GM18909 (cell line): ENCODE results near the gene EML5.

Experiments
- ATAC-seq: cut with Tn5 transposase; IDR thresholded peaks from one replicate; pipeline ENCODE4 v1.9.1; 2021; ENCODE audit warnings: mild to moderate bottlenecking; ENCODE audit not compliant: unreplicated experiment, poor library complexity

EML5 gene

GRCh38 chr14:88628033-88628432 lies 164.7 kb downstream of the EML5 start:
- no peak for ATAC-seq

GRCh38 chr14:88625671-88626070 lies 167.1 kb downstream of the EML5 start:
- no peak for ATAC-seq

GRCh38 chr14:88621100-88621499 lies 171.7 kb downstream of the EML5 start:
- no peak for ATAC-seq

- no peak for ATAC-seq
Observed at GRCh38 chr14:88618476-88618875, 174.3 kb downstream of the EML5 start.

- ATAC-seq, result no peak
Observed at GRCh38 chr14:88617479-88617878, 175.3 kb downstream of the EML5 start.

- no peak for ATAC-seq
Observed at GRCh38 chr14:88616697-88617096, 176.1 kb downstream of the EML5 start.

GRCh38 chr14:88614218-88614907 lies 178.4 kb downstream of the EML5 start:
- peak; percentile 40 for ATAC-seq

- peak; percentile 47 for ATAC-seq
Observed at GRCh38 chr14:88613552-88614010, 179.2 kb downstream of the EML5 start.

- no peak for ATAC-seq
Observed at GRCh38 chr14:88612981-88613380, 179.8 kb downstream of the EML5 start.

GRCh38 chr14:88611878-88612277 lies 180.9 kb downstream of the EML5 start:
- ATAC-seq, result no peak

GRCh38 chr14:88607829-88608228 lies 184.9 kb downstream of the EML5 start:
- ATAC-seq, result no peak

GRCh38 chr14:88605594-88605993 lies 187.2 kb downstream of the EML5 start:
- no peak for ATAC-seq

- no peak for ATAC-seq
Observed at GRCh38 chr14:88604212-88604611, 188.5 kb downstream of the EML5 start.

- peak; percentile 95 for ATAC-seq
Observed at GRCh38 chr14:88599761-88600439, 192.9 kb downstream of the EML5 start.

GRCh38 chr14:88599326-88599725 lies 193.4 kb downstream of the EML5 start:
- ATAC-seq, result peak; percentile 38

GRCh38 chr14:88598097-88598675 lies 194.6 kb downstream of the EML5 start:
- no peak for ATAC-seq

- no peak for ATAC-seq
Observed at GRCh38 chr14:88597601-88598000, 195.2 kb downstream of the EML5 start.

- no peak for ATAC-seq
Observed at GRCh38 chr14:88597038-88597437, 195.7 kb downstream of the EML5 start.

GRCh38 chr14:88592031-88592430 lies 200.7 kb downstream of the EML5 start:
- no peak for ATAC-seq

- ATAC-seq, result no peak
Observed at GRCh38 chr14:88590173-88590572, 202.6 kb downstream of the EML5 start.

GRCh38 chr14:88588081-88588480 lies 204.7 kb downstream of the EML5 start:
- no peak for ATAC-seq

GRCh38 chr14:88584451-88584850 lies 208.3 kb downstream of the EML5 start:
- ATAC-seq, result no peak
